Lower leg skin (tissue), 4 donors: ENCODE results near the gene ZBTB40. TPM values are rescaled to one million over a fixed set of nuclear protein-coding genes. Genes with fewer than 3 reads are reported as not detected.

ENCODE experiments used
- DNase-seq, 2 donors: peaks; one replicate each; pipeline ENCODE4 v3.0.0-alpha.2; 2019; ENCODE audit warnings: low spot score in 2 of 2
- H3K4me3 ChIP-seq: fragments of 200-600 bp; sonication (generic); 2 replicates; pipeline ENCODE4 v1.5.1; 2017; ENCODE audit warnings: mild to moderate bottlenecking, low read depth; ENCODE audit not compliant: poor library complexity, severe bottlenecking
- POLR2A ChIP-seq, 2 donors: fragments of 450-650 bp; IDR thresholded peaks; one replicate each; pipeline ENCODE4 v1.6.1; 2016 to 2017; ENCODE audit warnings: antibody characterized with exemption in 2 of 2, mild to moderate bottlenecking in 1 of 2, moderate library complexity in 1 of 2
- WGBS, 2 donors: methylation state at CpG; one replicate each; pipeline ENCODE4 v1.1.5; 2018; 5-methylcytosine and 5-hydroxymethylcytosine counted together
- intact Hi-C: fragments of 100-400 bp; cut with DNase I; formaldehyde crosslinking; loops from one replicate; pipeline ENCODE4 v1.15.0; 2023; ENCODE audit warnings: low total_unique reads
- total RNA-seq, 4 donors: library from RNA; depleted of rRNA; stranded (reverse); fragments of >200 nt; gene quantifications; one replicate each; pipeline ENCODE4 v1.1.0, GENCODE V29; 2016
- TF ChIP-seq, protein P1 (sequence below), 3 donors: fragments of 450-650 bp; IDR thresholded peaks; one replicate each; pipeline ENCODE4 v1.5.1; 2016; ENCODE audit warnings: antibody characterized with exemption in 3 of 3, mild to moderate bottlenecking in 3 of 3, moderate library complexity in 2 of 3

ZBTB40 gene
- total RNA-seq, 4 donors from 2014 or later = 7.5 to 13.3 (median 12.4) TPM

DNA sequence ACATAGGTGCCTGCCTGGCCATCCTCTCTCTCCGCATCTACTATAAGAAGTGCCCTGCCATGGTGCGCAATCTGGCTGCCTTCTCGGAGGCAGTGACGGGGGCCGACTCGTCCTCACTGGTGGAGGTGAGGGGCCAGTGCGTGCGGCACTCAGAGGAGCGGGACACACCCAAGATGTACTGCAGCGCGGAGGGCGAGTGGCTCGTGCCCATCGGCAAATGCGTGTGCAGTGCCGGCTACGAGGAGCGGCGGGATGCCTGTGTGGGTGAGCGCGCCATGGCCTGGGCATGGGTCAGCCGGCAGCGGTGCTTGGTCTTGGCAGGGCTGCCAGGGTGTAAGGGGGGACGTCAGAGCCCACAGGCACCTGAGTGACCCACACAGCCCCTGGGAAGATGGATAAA lies 125.0 kb downstream of the ZBTB40 start:
- TF ChIP-seq, protein P1, sequence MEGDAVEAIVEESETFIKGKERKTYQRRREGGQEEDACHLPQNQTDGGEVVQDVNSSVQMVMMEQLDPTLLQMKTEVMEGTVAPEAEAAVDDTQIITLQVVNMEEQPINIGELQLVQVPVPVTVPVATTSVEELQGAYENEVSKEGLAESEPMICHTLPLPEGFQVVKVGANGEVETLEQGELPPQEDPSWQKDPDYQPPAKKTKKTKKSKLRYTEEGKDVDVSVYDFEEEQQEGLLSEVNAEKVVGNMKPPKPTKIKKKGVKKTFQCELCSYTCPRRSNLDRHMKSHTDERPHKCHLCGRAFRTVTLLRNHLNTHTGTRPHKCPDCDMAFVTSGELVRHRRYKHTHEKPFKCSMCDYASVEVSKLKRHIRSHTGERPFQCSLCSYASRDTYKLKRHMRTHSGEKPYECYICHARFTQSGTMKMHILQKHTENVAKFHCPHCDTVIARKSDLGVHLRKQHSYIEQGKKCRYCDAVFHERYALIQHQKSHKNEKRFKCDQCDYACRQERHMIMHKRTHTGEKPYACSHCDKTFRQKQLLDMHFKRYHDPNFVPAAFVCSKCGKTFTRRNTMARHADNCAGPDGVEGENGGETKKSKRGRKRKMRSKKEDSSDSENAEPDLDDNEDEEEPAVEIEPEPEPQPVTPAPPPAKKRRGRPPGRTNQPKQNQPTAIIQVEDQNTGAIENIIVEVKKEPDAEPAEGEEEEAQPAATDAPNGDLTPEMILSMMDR (IDR thresholded peaks at IDR 0.05) = no peak
- TF ChIP-seq POLR2A (IDR thresholded peaks at IDR 0.05) = no peak
- WGBS, 2 donors = 88 to 96% methylated on average over 9 to 24 of the region's 24 CpGs
- intact Hi-C loops = no loop called here
- DNase-seq = no peak
- H3K4me3 ChIP-seq = no peak overlapping the region

DNA sequence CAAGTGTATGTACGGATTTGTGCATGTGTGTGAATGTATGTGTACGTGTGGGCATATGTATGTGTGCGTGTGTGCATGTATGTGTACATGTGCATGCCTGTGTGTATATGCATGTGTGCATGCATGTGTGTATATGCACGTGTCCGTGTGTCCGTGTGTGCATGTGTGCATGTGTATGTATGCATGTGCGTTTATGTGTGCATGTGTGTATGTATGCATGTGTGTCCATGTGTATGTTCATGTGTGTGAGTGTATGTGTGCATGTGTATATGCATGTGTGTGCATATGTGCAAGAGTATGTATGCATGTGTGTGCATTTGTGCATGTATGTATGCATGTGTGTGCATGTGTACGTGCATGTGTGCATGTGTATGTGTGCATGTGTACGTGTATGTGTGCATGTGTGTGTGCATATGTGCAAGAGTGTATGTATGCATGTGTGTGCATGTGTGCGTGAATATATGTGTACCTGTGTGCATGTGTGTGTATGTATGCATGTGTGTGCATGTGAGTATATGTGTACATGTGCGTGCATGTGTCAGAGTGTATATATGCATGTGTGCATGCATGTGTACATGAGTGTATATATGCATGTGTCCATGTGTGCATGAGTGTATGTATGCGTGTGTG lies 127.2 kb downstream of the ZBTB40 start:
- TF ChIP-seq, protein P1 (IDR thresholded peaks at IDR 0.05) = no peak
- no peak for TF ChIP-seq POLR2A (IDR thresholded peaks at IDR 0.05)
- 96 to 97% methylated on average over 12 of the region's 12 CpGs for WGBS, 2 donors
- no peak overlapping the region for H3K4me3 ChIP-seq
- DNase-seq = no peak
- intact Hi-C loops = no loop called here

DNA sequence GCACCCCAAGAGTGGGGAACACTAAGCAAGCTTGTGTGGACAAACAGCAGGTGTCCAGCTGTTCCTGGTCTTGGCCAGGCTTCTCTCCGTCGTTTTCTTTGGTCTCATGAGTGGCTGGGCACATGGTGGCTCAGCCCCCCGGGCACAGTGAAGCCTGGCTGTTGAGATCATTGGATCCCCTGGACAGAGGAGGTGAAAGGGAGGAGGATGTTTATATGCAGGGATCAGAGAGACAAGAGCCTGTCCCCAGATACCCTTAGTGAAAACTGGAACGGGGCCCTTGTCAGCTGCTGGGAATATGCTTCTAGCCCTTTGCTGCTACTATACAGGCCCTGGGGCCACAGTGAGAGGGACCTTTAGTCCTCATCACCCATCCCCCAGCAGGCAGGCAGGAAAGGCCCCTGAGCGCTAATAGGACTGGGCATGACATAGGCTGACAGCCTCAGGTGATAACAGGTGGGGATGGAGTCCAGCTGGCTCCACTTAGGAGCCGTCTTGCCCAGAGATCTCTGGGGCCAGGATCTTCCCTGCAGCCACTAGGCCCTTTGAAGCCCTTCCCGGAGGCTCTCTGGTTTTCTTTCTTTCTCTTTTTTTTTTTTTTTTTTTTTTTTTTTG lies 128.0 kb downstream of the ZBTB40 start:
- 48 to 50% methylated on average over 7 of the region's 7 CpGs for WGBS, 2 donors
- no peak for DNase-seq
- intact Hi-C loops = no loop called here
- no peak overlapping the region for H3K4me3 ChIP-seq
- TF ChIP-seq, protein P1 (IDR thresholded peaks at IDR 0.05) = no peak

Other genes starting within 250 kb of the ZBTB40 start
- under 1 TPM in 1 of 4 donors, not detected in 3; 0.62 TPM for gene EPHA8, start 111.6 kb downstream of the ZBTB40 start, total RNA-seq
- gene C1QA, start 184.8 kb downstream of the ZBTB40 start, total RNA-seq = 10 to 100 TPM; 11.7 to 49.4 (median 28.1) TPM
- gene C1QC, start 191.8 kb downstream of the ZBTB40 start, total RNA-seq = 10 to 100 TPM; 12.9 to 63.0 (median 32.7) TPM
- 10 to 100 TPM; 29.8 to 97.0 (median 47.3) TPM for gene C1QB, start 201.4 kb downstream of the ZBTB40 start, total RNA-seq